Activated T-helper 2 cell treated with anti-CD3 and anti-CD28 coated beads, Interferon-gamma antibody, Interleukin-2, Interleukin-4, amounts not matched to agents 10 μg/mL and 5 μg/mL and 100 μg/mL, durations not matched to agents 14 hours and 24 hours and 36 hours (primary cell): ENCODE results near the gene PPIB. TPM values are rescaled to one million over a fixed set of nuclear protein-coding genes. Genes with fewer than 3 reads are reported as not detected.

Experiments used
- total RNA-seq: library from RNA; stranded (reverse); gene quantifications from 2 replicates; pipeline ENCODE4 v1.2.3, GENCODE V29; 2022

Gene PPIB
- total RNA-seq, 1 donor from 2014 or later, result 465 TPM

Other genes with a start within 250 kb of the PPIB start
- 1.9 and 2.0 TPM in 2 replicates for gene DAPK2, start 116.5 kb downstream of the PPIB start, total RNA-seq
- gene CIAO2A, start 69.2 kb downstream of the PPIB start, total RNA-seq, result 76.1 and 78.3 TPM in 2 replicates
- 116 and 117 TPM in 2 replicates for gene SNX1, start 67.0 kb downstream of the PPIB start, total RNA-seq
- gene SNX22, start 11.3 kb downstream of the PPIB start, total RNA-seq, result 0.98 and 1.4 TPM in 2 replicates
- gene CSNK1G1, start 193.2 kb upstream of the PPIB start, total RNA-seq, result 31.8 and 34.8 TPM in 2 replicates
- 59.9 and 72.3 TPM in 2 replicates for gene PCLAF, start 218.4 kb upstream of the PPIB start, total RNA-seq
- 17.9 and 20.7 TPM in 2 replicates for gene TRIP4, start 224.8 kb upstream of the PPIB start, total RNA-seq